GM21825 (cell line): Measurements from ENCODE around the gene FTSJ1.
"Not testable (repeated sequence)": the region's sequence is repeated elsewhere in the genome, so short reads cannot be mapped to it uniquely, and the experiment has no call there.

Experiments used
- ATAC-seq: cut with Tn5 transposase; IDR thresholded peaks from one replicate; pipeline ENCODE4 v1.9.1; 2021; ENCODE audit warnings: mild to moderate bottlenecking, moderate library complexity; ENCODE audit not compliant: unreplicated experiment

FTSJ1 gene

DNA sequence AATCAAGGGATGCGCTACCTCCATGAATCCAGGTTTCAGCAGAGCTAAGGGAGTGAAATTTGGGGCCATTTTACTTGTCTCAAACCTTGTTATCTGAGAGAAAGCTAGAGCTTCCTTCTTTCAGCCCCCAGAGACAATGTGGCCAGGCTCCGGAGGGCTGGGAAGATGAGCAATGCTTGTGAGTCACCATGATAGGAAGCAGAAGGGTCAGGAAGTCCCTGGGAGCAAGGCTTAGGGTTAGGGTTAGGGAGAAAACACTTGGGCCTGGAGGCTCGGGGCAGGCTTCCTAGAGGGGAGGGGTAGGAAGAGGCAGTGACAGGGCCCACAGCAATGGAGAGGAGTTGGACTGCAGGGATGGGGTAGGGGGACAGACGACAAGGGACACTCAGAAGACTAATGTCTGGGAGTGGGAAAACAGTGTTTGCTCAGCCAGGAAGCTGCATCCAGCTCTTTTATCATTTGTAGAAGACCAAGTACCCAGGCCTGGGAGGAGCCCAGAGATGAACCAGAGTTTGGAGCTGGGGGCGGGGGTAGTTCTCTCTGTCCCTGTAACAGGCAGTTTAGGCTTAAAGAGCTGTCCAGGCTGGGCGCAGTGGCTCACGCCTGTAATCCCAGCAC is 16.4 kb downstream of the FTSJ1 start:
- ATAC-seq: no peak

DNA sequence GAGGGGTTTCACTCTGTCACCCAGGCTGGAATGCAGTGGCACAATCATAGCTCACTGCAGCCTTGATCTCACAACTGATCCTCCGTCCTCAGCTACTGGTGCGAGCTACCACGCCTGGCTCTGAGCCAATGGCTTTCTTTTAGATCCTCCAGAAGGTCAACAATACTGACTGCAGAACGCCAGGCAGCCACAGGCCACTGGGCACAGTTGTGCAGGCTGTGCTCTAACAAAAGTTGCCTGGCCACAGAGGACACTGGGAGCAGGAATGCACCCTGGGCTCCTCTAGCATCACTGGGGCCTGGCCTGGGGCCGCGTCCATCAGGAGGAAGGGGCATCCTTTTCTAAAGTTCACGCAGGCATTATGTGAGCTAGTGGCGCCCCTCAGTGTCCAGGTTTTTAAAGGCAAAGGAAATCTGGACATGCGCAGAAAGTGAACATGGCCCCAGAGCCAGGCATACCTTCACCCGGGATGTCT is 17.9 kb downstream of the FTSJ1 start:
- no peak for ATAC-seq

DNA sequence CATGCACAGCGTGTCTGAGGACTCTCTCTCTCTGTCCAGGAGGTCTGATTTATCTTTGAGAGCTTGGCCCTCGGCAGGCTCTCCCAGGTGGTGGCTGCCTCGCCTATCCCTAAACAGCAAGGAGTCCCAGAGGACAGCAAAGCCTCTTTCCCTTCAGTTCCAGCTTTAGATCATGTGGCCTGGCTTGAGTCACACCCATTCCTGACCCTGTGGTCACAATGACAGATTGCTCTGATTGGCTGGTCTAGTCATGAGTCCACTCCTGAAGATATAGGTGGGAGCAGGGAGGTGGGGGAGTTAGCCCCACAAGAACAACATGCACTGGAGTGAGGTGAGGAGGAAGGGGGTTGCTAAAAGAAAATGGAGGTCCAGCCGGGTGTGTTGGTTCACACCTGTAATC is 20.7 kb downstream of the FTSJ1 start:
- ATAC-seq: no peak

DNA sequence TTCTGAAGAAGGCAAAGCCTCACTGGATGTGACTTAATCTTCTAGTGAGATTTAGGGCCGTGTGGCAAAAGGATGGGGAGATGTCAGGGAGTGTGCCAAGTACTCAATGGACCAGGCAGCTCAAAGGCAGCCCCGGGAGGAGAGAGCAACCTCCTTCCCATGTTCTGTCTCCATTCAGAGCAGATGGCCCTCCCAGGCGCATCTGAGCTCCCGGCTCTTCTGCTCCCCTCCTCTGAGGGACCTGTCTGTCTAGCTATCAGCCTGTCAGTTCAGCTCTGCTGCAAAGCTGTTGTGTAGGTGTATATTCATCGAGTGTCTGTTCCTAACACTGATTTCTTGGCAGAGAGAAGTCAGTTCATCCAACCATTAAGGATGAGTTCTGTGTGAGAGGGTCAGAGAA is 21.9 kb downstream of the FTSJ1 start:
- no peak for ATAC-seq

DNA sequence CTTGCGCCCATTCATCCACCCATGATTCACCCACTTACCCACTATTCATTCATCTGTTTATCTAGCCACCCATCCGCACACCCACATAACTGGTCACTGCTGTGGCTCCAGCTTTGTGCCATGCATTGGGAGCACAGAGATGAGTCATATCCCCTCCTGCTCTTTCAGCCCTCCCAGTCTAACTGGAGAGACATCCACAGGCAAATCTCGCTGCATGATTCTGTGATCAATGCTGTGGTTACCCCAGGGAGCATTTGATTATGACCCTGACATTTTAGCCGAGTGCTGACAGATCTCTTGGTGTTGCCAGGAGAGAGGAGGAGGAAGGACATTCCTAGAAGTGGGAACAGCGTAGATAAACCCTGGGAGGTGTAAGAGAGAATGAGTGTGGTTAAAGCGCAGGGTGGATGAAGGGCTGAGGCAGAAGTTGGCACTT is 22.4 kb downstream of the FTSJ1 start:
- ATAC-seq: no peak

DNA sequence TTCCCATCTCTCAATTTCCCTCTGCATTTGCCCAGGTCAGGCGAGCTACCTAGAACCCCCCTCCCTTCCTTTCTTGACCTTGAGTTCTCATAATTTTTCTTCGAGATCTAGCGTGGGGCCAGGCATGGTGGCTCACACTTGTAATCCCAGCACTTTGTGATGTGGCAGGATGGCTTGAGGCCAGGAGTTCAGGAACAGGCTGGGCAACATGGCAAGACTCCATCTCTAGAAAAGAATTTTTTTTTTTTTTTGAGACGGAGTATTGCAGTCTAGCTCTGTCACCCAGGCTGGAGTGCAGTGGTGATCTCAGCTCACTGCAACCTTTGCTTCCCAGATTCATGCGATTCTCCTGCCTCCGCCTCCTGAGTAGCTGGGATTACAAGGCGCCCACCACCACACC is 28.3 kb downstream of the FTSJ1 start:
- ATAC-seq: no peak

DNA sequence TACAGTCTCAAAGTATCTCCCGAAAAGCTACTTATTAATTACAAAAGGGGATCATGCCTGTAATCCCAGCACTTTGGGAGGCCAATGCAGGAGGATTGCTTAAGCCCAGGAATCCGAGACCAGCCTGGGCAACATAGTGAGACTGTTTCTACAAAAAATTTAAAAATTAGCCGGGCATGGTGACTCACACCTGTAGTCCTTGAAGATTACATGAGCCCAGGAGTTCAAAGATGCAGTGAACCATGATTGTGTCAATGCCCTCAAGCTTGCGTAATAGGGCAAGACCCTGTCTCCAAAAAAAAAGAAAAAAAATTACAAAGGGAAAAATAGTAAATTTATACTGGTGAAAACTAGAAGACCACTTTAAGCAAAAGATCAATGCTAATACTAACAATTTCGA is 29.5 kb downstream of the FTSJ1 start:
- ATAC-seq: no peak

DNA sequence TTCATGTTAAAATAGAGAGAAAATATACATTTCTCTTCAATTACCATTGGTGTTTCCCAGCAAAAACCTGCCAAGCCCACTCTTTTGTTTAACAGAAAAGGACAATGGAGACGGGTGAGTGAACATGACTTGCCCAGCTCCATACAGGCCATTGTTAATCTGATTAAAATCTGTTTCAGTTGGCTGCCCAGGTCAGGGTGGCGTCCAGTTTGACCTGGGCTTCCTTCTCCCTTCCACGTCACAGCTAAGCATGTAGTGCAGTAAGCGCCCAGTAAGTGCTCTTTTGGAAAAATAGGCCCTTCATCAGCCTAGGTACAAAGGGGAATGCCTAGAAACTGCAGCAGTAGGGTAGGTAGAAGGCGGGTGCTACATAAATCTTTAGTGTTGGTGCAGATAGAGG is 31.2 kb downstream of the FTSJ1 start:
- ATAC-seq: no peak

DNA sequence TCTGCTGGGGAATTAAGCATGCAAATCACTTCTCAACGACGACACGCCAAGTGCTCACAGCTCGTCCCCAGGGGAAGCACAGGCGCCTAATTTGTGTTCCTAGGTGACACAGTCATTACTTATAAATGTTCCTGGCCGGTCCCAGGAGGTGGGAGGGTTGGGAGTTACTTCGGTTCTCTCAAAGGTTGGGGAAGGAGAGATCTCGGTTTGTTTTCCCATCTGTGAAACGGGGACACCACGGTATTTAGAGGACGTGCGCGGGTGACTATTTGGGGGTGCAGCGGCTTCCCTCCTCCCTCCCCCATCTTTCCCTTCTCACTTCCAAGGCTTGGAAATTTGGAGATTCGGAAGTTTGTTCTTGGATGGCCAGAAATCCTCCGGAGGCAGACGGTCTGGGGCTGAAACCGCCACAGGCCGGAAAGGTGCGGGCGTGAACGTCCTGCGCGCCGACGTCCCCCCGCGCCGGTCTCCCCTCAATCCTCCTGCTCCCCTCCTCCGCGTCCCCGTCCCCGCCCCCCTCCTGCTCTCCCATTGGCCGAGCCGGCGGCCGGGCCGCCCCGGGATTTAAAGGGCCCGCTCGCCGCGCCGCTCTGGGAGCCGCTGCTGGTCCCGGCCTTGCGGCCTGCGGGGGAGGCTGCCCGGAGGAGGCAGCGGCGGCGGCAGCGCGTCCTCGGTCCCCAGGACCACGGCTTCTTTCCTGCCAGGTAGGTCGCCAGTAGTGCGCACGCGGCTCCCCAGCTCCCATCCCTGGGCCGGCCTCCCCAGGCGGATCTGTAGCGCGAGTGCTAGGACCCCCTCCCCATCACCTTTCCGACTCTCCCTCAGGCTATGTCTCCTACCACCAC is 32.6 kb downstream of the FTSJ1 start, which contains the start of gene PORCN:
TSS of gene PORCN (plus strand) at position 593 of the 845 bp plus-strand sequence. CDS start 829 bp downstream, outside the sequence.
- peak; percentile 57 for ATAC-seq

DNA sequence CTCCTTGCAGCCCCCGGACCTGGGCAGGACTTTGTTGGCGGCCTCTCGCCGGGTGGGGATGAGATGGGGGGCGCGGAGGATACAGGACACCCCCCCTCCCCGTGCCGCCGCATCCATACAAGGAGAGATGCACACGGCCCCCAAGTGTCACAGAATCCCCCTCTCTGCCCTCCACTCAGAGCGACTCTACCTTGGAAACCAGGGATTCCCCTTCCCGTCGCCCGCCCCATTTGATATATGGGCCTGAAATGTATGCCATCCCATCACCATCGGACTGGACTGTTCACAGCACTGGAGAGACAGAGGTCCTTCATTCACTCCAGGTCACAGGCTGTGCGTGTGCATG is 33.2 kb downstream of the FTSJ1 start:
- peak; percentile 16 for ATAC-seq

DNA sequence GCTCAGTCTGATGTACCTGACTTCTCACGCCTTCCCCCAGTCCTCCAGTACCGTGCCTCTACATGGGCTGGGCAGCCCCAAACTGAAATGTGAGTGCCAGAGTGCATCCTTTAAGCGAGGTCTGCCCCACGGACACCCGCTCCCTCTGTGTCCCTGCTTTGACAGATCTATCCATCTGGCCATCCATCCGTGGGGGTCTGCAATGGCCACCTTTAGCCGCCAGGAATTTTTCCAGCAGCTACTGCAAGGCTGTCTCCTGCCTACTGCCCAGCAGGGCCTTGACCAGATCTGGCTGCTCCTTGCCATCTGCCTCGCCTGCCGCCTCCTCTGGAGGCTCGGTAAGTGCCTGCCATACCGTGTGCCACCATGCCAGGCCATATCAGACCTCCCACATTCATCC is 33.6 kb downstream of the FTSJ1 start:
- ATAC-seq: peak; percentile 7

DNA sequence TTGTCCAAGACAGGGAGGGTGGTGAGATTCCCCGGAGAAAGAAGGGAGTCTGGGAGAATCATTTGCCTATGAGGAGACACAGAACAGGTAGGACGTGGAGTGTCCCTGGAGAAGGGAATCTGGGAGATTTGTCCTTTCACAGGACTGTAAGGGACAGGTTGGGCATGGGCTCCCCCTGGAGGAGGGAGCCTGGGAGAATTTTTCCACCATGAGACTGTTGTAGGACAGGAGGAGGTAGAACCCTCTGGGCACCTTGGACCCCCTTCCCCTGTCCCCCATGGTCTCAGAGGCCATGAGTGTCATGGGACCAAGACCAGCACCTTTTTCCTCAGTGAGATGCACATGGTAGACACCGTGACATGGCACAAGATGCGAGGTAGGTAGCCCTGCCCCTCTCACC is 35.6 kb downstream of the FTSJ1 start:
- ATAC-seq: no peak

DNA sequence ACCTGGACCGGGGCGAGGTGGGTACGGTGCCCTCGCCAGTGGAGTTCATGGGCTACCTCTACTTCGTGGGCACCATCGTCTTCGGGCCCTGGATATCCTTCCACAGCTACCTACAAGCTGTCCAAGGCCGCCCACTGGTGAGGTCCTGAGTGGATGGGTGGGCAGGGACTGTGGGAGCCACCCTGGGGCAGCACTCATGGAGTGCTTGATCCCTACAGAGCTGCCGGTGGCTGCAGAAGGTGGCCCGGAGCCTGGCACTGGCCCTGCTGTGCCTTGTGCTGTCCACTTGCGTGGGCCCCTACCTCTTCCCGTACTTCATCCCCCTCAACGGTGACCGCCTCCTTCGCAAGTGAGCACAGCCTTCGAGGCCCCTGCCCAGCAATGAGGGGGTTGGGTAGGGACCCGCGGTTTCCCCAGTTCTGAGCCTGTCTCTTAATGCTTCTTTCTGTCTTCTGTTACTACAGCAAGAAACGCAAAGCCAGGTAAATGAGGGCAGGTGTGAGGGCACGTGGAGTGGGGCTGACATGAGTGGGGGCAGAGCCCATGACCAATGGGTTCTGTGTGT is 36.5 kb downstream of the FTSJ1 start:
- ATAC-seq: no peak

DNA sequence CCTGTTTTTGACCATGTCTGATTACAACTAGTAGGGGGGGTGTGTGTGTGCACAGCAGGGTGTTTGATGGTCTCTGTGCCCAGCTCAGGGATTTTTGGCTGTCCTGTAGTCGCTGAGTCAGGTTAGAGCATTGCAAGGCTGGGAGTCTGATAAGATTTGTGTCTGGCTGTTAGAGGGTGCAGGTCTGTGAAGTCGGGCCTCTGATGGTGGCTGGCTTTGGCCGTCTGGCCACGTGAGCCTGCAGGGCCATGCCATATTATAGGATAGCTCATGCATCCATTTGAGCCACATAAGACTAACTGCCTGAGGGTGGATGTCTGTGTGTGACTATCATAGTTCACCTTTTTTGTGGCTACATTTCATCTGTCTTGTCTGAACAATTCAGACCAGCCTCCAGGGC is 37.7 kb downstream of the FTSJ1 start:
- ATAC-seq: no peak

DNA sequence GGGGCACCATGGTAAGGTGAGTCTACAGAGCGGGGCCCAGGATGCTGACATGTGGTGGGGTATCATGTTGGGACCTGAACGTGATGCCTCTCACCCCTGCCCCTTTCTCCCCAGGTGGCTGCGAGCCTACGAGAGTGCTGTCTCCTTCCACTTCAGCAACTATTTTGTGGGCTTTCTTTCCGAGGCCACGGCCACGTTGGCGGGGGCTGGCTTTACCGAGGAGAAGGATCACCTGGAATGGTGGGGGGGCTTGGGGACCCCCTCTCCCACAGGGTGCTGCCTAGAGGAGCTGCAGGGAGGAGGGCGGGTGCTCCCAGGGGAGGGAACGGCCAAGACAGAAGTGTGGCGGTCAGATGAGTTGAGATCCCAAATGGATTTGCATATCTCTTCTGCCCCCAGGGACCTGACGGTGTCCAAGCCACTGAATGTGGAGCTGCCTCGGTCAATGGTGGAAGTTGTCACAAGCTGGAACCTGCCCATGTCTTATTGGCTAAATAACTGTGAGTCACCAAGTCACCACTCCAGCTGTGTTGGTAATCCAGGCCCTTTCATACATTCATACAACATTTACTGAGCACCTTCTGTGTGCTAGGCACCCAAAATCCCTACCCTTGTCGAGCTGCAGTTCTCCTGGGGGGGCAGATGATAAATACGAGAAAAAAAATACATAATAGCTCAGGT is 38.3 kb downstream of the FTSJ1 start:
- ATAC-seq: no peak

DNA sequence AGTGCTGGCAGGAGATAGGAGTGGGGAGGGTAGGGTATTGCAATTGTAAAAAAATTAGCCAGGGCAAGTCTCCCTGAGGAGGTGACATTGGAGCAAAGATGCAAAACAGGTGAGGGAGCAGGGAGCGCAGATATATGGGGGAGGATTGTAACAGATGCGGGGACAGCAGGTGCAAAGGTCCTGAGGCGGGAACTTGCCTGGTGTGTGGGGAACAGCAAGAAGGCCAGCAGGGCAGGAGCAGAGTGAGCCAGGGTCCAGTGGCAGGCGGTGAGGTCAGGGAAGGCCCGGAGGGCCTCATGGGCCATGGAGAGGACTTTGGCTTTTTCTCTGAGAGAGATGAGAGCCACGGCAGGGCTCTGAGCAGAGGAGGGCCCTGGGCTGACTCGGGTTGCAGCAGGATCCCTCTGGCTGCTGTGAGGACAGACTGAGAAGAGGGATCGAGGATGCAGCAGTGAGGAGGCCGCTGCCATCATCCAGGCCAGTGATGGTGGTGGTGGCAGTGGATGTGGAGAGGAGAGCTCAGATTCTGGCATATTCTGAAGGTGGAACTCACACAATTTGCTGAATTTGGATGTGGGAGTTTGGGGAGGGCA is 39.0 kb downstream of the FTSJ1 start:
- ATAC-seq: no peak

DNA sequence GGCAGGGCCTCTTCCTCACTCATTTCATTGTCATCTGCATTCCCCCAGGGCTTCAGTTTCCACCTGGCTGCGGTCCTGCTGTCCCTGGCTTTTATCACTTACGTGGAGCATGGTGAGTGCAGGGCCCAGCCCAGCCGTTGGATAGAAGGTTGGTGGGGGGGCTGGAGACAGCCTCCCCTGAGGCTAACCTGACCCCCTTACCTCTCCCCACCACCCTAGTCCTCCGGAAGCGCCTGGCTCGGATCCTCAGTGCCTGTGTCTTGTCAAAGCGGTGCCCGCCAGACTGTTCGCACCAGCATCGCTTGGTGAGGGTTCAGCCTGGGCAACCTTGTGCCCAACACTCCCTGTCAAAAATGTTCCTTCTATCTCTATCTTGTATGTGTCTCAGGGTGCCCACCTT is 39.8 kb downstream of the FTSJ1 start:
- no peak for ATAC-seq

DNA sequence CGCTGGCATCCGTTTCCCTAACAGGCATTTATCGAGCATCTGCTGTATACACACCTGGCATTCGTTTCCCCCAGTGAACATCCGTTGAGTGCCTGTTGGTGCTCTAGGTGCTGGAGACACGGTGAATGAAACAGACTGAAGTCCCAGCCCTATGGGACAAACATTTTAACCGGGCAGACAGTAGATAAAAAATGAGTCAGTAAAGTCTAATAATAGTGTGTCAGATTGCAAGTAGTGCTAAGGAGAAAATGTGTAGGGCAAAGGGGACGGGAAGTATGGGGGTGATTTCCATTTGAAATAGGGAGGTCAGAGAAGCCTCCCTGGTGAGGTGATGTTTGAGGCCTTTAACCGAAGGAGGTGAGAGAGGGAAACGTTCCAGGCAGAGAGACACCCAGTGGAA is 40.3 kb downstream of the FTSJ1 start:
- ATAC-seq: no peak

DNA sequence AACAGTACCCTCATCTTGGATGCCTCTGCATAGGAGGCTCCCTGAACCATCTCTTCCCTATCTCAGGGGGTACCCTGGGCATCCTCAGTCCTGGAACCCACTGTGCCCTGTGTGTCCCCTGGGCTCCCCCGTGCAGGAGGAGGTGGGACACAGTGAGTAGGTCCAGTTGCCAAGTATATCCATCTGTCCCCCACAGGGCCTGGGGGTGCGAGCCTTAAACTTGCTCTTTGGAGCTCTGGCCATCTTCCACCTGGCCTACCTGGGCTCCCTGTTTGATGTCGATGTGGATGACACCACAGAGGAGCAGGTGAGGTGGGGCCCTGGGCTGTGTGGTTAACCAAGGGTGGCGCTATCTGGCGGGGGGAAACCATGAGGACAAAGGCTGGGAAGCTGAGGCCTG is 41.0 kb downstream of the FTSJ1 start:
- ATAC-seq: no peak

DNA sequence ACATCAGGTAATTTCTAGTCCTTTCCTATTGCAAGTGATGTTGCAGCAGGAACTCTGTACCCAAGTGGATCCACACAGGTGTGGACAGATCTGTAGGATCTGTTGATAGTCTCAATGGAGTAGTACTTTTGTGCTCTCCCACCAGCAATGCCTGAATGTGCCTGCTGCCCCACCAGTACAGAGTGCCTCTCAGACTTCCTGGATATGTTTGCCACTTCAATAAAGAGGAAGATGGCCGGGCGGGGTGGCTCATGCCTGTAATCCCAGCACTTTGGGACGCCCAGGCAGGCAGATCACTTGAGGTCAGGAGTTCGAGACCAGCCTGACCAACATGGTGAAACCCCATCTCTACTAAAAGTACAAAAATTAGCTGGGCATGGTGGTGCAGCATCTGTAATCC is 43.5 kb downstream of the FTSJ1 start:
- ATAC-seq: not testable (repeated sequence)

DNA sequence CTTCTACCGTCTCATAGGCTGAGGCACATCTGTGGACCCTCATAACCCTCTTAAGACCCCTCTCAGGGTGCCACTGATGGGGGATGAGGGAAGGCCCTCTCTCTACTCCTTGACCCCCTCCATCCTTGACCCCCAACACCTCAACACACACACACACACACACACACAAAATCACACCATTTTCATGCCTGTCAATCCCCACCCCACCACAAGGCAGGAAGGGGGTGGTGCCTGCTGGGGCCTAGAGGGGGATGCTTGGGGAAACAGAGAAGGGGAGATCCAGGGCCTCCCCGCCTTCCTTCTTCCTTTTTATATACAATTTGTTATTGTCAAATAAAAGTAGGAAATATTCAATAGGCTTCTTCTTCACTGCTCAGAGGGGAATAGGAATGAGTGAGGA is 44.5 kb downstream of the FTSJ1 start:
- no peak for ATAC-seq
